UCSD-AML1 (cell line): ENCODE results near the gene TRIM14.

Experiments used
- DNase-seq: peaks from one replicate; lab custom pipeline; 2025; ENCODE audit not compliant: unreplicated experiment; lab: John Stamatoyannopoulos, UW

TRIM14 gene, protein sequence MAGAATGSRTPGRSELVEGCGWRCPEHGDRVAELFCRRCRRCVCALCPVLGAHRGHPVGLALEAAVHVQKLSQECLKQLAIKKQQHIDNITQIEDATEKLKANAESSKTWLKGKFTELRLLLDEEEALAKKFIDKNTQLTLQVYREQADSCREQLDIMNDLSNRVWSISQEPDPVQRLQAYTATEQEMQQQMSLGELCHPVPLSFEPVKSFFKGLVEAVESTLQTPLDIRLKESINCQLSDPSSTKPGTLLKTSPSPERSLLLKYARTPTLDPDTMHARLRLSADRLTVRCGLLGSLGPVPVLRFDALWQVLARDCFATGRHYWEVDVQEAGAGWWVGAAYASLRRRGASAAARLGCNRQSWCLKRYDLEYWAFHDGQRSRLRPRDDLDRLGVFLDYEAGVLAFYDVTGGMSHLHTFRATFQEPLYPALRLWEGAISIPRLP

DNA sequence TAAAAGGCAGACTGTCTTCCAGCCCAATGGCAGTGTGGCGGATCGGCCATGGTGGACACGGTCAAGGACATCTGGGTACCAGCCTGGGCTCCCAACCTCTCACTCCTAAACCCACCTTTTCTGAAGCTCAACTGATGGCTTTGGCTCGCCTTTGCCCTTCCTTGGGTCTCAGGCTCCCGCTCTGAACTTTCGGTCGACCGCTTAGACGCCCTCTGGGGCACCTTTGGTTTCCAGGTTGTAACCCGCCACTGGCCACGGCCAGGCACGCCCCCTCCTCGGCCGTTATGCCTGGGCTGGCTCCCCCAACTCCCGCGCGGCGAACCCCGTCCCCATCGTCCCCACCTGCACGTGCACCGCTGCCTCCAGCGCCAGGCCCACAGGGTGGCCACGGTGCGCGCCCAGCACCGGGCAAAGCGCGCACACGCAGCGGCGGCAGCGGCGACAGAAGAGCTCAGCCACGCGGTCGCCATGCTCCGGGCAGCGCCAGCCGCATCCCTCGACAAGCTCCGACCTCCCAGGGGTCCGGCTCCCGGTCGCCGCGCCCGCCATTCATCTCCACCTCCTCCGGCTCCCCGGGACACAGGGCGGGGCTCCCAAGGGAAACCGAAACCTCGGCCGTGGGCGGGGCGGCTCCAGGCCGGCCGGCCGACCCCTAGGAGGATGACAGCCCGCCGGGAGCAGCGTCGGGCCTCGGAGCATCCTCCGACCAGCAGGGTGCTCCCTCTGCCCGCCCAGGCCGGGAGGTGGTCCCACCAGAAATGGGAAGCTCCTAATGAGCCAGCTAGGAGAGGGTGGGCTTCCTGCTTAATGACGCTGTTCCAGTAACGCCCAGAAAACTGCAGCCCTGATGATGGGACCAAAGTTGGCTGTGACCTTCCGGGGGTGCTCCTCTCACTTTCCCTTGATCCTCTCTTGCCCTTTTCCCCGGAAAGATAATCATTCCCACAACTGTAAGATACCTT lies at the start of gene TRIM14:
Gene TRIM14, minus strand, starts transcription at position 583 of the 962 bp plus-strand sequence. Its CDS starts 34 bp downstream, at position 549.
- peak; percentile 82 for DNase-seq

DNA sequence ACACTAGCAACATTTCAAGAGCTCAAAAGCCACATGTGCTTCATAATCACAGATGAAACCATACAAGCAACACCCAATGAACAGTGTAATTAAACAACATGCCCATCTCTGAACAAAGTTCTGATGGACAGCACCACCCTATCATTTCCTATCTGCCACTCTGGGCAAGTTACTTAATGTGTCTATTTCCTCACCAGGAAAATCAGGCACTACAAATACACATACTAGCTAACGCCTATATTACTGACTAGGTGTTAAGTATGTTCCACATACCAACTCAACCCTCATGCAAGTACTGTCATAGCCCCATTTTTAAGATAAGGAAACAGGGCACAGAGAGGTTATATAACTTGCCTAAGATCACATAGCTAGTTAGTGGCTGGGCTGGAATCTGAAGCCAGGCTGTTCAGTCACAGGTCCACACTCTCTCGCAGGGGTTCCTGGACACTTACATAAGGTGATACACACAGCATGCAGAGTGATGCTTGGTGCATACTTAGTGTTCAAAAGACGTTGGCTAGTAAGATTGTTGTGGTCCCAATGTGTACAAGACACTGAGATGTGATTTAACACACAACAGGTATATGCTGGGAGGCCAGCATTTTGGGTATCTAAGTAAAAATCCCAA lies 49.2 kb upstream of the TRIM14 start:
- DNase-seq = no peak

DNA sequence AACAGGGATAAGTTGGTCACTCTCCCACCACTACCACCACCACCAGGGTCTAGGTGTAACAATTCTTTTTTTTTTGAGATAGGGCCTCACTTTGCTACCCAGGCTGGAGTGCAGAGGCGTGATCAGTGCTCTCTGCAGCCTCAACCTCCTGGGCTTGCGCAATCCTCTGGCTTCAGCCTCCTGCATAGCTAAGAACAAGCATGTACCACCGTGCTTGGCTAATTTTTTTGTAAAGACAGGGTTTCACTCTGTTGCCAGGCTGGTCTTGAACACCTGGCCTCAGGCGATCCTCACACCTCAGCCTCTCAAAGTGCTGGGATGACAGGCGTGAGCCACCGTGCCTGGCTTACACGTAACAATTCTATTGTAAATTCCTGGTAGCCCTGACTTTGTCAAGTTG lies 45.9 kb upstream of the TRIM14 start:
- DNase-seq = no peak

DNA sequence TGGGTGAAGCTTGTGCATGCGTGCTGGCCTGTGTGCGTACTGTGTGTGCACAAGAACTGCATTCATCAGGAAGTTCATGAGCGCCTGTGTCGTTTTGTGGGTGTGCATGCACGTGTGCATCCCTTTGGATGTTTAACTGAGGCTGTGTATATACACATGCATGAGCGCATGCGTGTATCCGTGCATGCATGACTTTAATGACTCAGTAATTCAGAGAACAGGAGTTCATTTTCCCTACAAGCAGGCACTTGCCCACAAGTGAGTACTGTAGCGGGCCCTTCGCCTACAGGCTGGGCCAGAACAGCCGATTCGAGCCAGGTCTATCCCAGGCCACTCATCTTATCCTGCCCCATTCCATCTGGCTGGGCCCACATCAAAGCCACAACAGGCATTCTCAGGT lies 43.6 kb upstream of the TRIM14 start:
- DNase-seq = no peak

DNA sequence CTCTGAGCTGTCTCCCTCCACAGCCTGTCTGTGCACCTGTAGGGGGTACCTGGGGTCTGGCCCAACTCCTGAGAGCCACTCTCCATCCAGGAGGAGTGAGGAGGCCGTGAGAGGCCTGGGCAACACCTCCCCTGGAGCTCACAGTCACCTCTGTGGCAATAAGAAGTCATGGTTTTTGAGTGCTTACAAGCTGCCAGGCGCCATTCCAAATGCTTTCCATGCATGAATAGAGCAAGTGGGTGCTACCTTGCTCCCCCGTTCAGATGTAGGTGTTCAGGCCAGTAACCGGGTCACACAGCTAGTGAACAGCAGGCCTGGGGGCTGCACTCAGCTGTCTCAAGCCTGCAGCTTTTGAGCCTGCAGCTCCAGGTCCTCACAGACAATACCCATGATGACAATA lies 42.8 kb upstream of the TRIM14 start:
- DNase-seq = no peak

DNA sequence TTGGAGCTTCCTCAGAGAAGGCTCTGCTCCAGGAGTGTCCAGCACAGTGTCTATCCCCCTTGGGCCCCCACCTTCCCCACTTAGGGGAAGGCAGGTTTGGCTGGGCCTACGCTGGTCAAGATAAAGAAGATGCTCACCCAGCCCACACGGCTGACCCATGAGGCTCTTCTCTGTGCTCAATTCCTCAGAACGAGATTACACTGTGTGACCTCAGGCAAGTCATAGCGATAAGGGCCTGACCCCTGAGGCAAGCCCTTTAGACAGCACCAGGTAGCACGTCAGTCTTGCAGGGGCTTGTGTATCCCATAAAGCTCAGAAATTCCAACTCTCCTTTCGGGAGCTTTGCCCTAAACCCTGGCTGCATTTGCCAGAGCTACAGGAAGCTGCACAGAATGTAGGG lies 40.8 kb upstream of the TRIM14 start:
- no peak for DNase-seq

DNA sequence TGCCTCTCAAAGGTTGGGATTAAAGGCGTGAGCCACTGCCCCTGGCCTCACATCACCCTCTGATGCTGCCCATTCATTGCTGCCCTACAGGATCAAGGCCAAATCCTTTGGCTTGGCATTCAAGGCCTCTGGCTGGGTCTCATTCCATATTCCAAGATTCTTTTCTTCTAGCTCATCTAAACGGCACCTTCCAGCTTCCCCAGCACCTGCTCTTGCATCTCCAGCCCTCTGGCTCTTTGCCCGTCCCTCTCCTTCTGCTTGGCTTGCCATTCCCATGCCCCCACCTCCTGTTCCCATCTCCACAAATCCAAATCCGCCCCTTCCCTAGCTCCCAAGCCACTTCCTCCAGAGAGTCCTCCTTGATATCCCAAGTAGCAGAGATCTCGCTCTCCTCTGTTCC lies 40.3 kb upstream of the TRIM14 start:
- no peak for DNase-seq

DNA sequence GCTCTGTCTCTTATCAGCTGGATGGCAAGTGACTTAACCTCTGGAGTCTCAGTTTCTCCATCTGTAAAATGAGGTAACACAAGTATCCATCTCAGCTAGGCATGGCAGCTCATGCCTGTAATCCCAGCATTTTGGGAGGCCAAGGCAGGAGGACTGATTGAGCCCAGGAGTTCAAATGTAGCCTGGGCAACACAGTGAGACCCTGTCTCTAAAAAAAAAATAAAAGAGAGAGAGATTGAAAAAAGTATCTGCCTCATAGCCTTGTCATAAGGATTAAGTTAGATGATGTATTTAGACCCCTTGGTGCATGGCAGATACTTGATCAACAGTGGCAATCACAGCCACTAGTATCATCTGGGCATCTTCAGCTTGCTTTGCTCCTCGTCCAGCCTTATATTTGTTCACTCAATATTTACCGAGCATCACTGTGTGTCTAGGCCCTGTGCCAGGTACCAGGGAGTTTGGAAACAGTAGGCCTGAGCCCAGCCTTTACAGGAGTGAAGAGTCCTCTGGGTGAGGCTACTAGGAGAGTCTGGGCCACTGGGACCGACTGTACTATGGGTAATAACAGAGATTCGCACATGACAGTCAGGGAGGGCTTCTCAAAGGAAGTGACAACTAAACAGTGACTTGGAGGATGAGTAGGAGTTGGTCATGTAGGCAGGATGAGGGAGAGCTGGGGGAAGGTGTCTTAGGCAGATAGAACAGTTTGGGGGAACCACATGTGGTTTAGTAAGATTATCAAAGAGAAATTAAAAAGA lies 39.2 kb upstream of the TRIM14 start:
- DNase-seq = no peak

DNA sequence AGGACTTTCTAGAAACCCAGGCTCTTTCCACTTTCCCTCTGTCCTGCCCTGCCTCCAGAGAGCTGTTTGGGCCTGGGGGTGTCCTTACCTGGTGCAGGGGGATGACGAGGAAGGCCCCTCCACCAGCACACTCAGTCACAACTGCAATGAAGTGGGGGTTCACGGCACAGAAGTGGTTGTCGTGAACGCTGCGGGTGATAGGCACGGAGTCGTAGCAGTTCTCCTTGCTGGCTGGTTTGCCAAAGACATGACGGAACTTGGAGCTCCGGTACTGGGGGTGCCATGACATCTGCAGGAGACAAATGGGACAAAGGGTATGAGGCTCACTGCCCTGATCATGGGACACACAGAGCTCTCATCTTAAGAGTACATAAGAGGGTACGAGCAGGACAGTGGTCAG lies 38.4 kb upstream of the TRIM14 start:
- DNase-seq = no peak

DNA sequence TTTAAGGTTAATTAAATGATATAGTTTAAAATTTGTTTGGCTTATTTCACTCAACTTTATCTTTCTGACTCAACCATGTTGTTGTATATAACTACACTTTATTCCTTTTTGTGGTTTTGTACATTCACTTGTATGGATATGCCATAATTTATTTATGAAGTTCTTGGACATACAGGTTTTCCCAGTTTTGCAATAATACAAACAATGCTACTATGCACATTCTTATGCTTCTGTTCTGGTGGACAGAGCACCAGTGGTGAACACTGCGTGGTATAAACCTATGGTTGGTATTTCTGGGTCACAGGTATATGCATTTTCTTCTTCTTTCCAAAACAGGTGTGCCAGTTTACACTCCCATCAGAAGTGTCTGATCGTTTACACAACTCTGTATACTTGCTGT lies 35.7 kb upstream of the TRIM14 start:
- no peak for DNase-seq

DNA sequence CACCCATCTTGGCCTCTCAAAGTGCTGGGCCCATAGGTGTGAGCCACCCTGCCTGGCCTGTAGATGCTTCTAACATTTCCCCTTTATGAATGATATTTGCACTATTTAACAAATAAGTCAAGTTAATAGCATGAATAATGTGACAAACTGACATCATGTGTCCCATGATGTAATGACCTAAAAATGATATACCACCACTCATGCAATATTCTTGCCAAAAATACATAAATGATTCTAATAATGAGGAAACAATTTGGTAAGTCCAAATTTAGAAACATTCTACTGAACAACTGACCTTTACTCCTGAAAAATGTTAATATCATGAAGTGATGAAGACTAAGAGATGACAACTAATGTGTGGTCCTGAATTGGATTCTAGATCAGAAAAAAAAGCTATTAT lies 33.5 kb upstream of the TRIM14 start:
- no peak for DNase-seq

DNA sequence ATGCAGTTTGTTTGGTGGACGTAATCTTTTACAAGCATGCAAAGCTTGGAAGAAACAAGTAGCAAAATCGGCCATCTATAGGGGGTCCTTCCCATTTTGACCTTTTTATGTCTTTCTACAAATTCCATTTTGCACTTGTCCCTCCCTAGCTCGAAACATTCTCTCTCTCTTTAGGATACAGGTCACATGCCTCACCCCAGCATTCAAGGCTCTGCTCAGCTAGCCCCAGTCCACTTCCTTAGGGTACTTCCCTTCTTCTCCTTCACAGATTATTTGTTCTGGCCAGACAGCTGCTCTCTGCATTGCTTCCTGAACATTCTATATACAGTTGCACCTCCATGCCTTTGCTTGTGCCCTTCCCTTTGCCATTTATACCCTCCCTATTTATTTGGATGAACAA lies 31.7 kb upstream of the TRIM14 start:
- no peak for DNase-seq

DNA sequence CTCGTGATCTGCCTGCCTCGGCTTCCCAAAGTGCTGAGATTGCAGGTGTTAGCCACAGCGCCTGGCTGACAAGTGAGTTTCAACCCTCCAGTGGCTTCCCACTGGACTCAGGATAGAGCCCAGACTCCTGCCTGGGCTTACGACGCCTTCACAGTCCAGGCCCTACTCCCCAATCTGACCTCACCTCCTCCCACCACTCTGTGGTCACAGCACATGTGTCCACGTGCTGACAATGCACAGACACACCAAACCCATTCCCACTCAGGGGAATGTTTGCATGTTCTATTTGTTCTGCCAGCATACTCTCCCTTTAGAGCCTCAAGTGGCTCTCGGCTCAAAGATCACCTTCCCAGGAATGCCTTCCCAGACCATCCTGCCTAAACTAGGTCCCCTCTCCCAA lies 31.1 kb upstream of the TRIM14 start:
- no peak for DNase-seq

DNA sequence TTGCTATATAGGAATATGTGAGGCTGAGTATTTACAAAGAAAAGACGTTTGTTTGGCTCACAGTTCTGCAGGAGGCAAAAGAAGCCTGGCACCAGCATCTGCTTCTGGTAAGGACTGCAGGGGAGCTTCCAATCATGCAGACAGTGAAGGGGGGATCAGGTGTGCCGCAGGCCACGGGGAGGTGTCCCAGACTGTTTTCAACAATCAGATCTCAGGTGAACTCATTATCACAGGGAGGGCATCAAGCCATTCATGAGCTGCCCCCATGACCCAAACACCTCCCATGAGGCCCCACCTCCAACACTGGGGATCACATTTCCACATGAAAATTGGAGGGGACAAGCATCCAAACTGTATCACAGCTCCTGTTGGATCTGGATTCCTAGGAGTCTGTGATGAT lies 30.4 kb upstream of the TRIM14 start:
- no peak for DNase-seq

DNA sequence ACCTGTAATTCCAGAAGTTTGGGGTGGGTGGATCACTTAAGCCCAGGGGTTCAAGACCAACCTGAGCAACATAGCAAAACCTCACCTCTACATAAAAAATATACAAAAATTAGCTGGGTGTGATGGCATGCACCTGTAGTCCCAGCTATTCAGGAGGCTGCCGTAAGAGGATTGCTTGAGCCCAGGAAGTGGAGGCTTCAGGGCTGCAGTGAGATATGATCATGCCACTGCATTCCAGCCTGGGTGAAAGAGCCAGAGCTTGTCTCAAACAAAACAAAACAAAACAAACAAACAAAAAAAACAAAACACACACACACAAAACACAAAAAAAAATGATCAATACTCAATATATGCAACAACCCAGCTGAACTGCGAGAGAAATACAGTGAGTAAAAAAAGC lies 29.5 kb upstream of the TRIM14 start:
- DNase-seq = no peak

DNA sequence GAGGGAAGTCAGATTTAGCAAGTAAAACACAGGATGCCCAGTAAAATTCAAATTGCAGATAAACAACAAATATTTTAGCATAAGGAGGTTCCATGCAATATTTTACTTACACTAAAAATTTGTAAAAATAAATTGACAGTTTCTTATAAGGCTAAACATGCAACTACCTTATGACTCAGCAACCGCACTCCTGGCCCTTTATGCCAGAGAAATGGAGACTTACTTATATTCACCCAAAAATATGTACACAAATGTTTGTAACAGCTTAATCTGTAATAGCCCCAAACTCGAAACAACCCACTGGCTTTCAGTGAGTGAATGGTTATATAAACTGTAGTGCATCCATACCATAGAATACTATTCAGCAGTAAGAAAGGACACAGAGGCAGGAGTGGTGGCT lies 28.6 kb upstream of the TRIM14 start:
- no peak for DNase-seq

DNA sequence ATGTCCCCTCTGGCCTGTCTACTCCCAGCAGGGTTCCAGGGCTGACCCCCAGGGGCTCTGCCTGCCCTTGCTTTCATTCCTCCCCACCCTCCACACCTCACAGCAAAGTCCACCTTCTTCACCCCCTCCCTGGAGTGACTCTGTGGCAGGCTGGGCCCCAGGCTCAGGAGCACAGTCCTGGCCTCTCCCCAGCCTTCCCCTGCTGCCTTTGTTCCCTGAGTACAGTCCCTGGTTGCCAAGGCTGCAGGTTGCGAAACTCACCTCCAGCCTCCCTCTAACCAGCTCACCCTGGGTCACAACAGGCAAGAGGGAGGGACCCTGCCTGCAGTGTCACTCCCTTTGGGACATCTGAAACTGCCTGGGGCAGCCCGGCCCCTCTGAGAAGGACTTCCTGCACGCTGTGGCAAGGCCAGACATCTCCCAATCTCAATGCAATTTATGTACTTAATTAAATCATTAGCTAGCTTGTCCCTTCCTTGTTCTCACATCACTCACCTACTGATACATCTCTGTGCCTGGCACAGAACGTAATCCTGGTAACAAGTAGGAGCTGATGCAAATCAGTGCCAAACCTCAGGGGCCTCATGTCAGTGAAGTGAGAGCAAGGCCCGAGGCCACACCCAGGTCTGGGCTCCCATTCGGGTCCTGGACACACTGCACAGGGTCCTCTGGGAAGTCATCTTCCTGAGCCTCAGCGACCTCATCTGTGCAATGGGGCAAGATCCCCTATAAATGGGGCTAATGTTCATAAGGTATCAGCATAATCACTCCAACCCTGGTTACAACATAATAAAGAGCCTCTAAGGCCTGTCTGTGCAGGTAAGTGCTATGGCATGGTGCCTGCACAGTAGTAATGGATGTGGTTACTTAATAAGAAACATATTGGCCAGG lies 27.3 kb upstream of the TRIM14 start:
- peak; percentile 48 for DNase-seq

DNA sequence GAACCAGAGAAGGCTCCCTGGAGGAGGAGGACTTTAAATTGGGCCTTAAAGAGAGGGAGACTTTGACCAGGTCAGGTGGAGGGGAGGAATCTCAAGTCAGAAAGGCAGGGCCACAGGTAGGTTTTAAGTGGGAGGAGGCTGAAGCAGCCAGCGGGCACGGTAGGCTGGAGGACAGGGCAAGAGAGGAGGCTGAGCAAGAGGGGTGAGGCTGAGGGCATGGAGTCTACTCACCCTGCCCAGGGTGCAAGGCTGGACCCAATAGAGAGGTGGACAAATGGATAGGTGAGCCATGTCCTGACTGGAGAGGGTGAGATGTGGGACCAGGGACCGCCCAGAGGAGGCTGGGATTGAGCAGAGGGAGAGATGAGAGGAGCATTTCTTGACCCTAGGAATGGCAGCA lies 25.6 kb upstream of the TRIM14 start:
- no peak for DNase-seq

DNA sequence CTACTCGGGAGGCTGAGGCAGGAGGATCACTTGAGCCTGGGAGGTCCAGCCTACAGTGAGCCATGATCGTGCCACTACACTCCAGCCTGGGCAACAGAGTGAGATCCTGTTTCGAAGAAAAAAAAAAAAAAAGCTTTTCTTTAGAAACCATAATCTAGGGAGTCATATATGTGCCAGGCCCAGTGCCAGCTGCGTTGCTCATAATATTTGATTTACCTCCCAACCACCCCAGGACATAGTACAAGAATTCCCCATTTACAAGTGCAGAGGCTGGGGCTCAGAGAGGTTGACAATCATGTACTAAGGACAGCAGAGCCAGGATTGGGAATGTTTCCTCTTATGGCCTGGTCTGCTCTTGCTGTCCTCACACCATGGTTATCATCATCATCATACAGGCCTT lies 25.1 kb upstream of the TRIM14 start:
- no peak for DNase-seq

DNA sequence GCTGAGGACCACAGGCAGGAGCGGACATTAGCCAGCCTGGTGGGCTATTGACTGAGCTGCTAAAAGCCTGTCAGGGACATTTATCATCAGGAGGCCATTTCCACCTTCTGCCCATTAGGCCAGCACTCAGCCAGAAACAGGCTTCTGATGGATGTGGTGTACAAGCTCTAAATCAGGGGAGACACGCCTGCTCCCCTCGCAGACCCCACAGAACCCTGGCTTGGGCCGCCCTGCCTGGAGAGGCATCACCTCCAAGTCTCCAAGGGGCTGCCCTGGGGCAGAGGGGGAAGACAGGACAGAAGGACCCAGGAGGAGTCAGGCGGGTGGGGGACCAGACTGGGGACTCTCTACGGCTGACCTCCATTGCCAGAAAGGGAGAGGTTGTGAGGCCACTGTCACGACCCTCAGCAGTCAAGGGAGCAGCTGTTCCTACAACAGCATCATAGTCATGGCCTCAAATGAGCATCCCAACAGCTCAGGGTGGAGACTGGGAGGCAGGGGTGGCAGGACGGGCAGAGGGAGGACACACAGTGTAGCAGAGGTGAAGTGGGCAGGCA lies 24.0 kb upstream of the TRIM14 start:
- no peak for DNase-seq
